Astrocyte (in vitro differentiated cells and primary cell): ENCODE measurements around the gene NCAPH2. TPM values are rescaled to one million over a fixed set of nuclear protein-coding genes. Genes with fewer than 3 reads are reported as not detected.

Experiments
- DNase-seq: peaks from one replicate; pipeline ENCODE4 v3.0.0-alpha.2; 2010; ENCODE audit warnings: low read depth
- FAIRE-seq: peaks from 2 replicates; lab custom pipeline; 2011; peaks lifted over from hg19 to GRCh38; lab: Jason Lieb, UNC
- H2AFZ ChIP-seq: 2 replicates; pipeline ENCODE4 v1.6.0; 2012; ENCODE audit warnings: low read depth, low read length, inconsistent platforms
- H3K27ac ChIP-seq: 2 replicates; pipeline ENCODE4 v1.5.1; 2011; ENCODE audit warnings: low read depth, low read length, inconsistent platforms
- H3K27me3 ChIP-seq: 2 replicates; pipeline ENCODE4 v1.6.0; 2011; ENCODE audit warnings: low read length, inconsistent platforms; ENCODE audit not compliant: insufficient read depth
- H3K36me3 ChIP-seq: 2 replicates; pipeline ENCODE4 v1.5.1; 2011; ENCODE audit warnings: low read length, inconsistent platforms; ENCODE audit not compliant: insufficient read depth
- H3K4me1 ChIP-seq: 2 replicates; pipeline ENCODE4 v1.5.1; 2011; ENCODE audit warnings: low read length, inconsistent platforms; ENCODE audit not compliant: insufficient read depth
- H3K4me2 ChIP-seq: 2 replicates; pipeline ENCODE4 v1.6.0; 2012; ENCODE audit warnings: low read length, inconsistent platforms
- H3K4me3 ChIP-seq: 2 replicates; pipeline ENCODE4 v1.5.1; 2011; ENCODE audit warnings: low read depth, mild to moderate bottlenecking, low read length, inconsistent platforms; ENCODE audit not compliant: insufficient read depth
- H3K79me2 ChIP-seq: 2 replicates; pipeline ENCODE4 v1.6.0; 2012; ENCODE audit warnings: mild to moderate bottlenecking, low read length, inconsistent platforms; ENCODE audit not compliant: insufficient read depth
- H3K9ac ChIP-seq: 2 replicates; pipeline ENCODE4 v1.6.0; 2012; ENCODE audit warnings: mild to moderate bottlenecking, low read length, inconsistent platforms
- H3K9me3 ChIP-seq: 2 replicates; pipeline ENCODE4 v1.5.1; 2012; ENCODE audit warnings: low read depth, mild to moderate bottlenecking, low read length, inconsistent platforms; ENCODE audit not compliant: insufficient read depth
- H4K20me1 ChIP-seq: 2 replicates; pipeline ENCODE4 v1.6.0; 2012; ENCODE audit warnings: low read length, inconsistent platforms; ENCODE audit not compliant: insufficient read depth
- H3K27ac Mint-ChIP-seq: one replicate; pipeline ENCODE4 v1.8.0; 2021; ENCODE audit warnings: mild to moderate bottlenecking, mixed read lengths; ENCODE audit not compliant: unreplicated experiment
- H3K27me3 Mint-ChIP-seq: one replicate; pipeline ENCODE4 v1.8.0; 2021; ENCODE audit warnings: low read depth, mixed read lengths; ENCODE audit not compliant: unreplicated experiment
- H3K36me3 Mint-ChIP-seq: one replicate; pipeline ENCODE4 v1.8.0; 2021; ENCODE audit warnings: low read depth, mixed read lengths; ENCODE audit not compliant: unreplicated experiment
- H3K4me1 Mint-ChIP-seq: one replicate; pipeline ENCODE4 v1.8.0; 2021; ENCODE audit warnings: low read depth, mixed read lengths; ENCODE audit not compliant: unreplicated experiment
- H3K4me3 Mint-ChIP-seq: one replicate; pipeline ENCODE4 v1.8.0; 2021; ENCODE audit warnings: mild to moderate bottlenecking, moderate library complexity, mixed read lengths; ENCODE audit not compliant: unreplicated experiment
- H3K9me3 Mint-ChIP-seq: one replicate; pipeline ENCODE4 v1.8.0; 2021; ENCODE audit warnings: mild to moderate bottlenecking, mixed read lengths; ENCODE audit not compliant: unreplicated experiment
- EZH2 ChIP-seq: IDR thresholded peaks from 2 replicates; pipeline ENCODE4 v1.6.1; 2012; ENCODE audit warnings: mild to moderate bottlenecking, low read length, inconsistent platforms; ENCODE audit not compliant: insufficient read depth
- total RNA-seq: library from RNA; stranded (reverse); gene quantifications from 2 replicates; pipeline ENCODE4 v1.2.1, GENCODE V29; 2021
- TF ChIP-seq, protein P1 (sequence below): IDR thresholded peaks from 2 replicates; pipeline ENCODE4 v1.5.1; 2011; ENCODE audit warnings: low read depth, mild to moderate bottlenecking, inconsistent platforms, low read length, moderate library complexity; ENCODE audit not compliant: insufficient read depth

The NCAPH2 gene
- total RNA-seq, 1 donor from 2014 or later, result 25.6 TPM

DNA sequence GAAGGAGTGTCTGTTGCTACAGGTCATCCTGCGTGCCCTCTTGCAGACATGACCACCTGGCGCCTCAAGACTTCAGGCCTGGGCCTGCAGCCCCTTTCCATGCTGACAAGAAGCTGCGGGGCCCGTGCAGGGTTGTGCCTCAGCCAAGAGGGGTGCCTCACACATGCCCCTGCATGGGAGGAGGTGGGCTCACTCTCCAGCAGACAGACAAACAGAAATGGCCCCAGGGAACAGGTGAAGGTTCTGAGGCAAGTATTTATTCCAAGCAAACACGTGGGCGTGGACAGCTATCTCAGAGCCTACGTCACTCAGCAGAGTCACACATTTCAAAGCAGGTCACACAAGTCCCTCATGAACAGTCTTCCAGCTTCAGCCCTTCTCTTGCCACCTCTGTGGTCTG lies 60.6 kb downstream of the NCAPH2 start:
- Histone ChIP-seq H3K9me3 (no peaks in the 10 kb centered on the region), H3K9ac (no peak overlapping the region), H3K79me2 (no peaks in the 10 kb centered on the region), H3K27me3 (peaks cover 8% of the 10 kb centered on the region), H3K36me3 (no peaks in the 10 kb centered on the region), H3K27ac (no peak overlapping the region), H2AFZ (no peak overlapping the region), H4K20me1 (no peaks in the 10 kb centered on the region), H3K4me1 (no peaks in the 10 kb centered on the region), H3K4me3 (no peak overlapping the region), H3K4me2 (no peak overlapping the region)
- Mint-ChIP-seq H3K4me3 (no peak overlapping the region), H3K9me3 (peaks cover 1% of the 10 kb centered on the region), H3K27ac (no peak overlapping the region), H3K4me1 (no peaks in the 10 kb centered on the region), H3K27me3 (peaks cover 15% of the 10 kb centered on the region), H3K36me3 (peaks cover 37% of the 10 kb centered on the region)
- FAIRE-seq (no peak), DNase-seq (no peak)
- TF ChIP-seq EZH2, result no peak
- TF ChIP-seq, protein P1, sequence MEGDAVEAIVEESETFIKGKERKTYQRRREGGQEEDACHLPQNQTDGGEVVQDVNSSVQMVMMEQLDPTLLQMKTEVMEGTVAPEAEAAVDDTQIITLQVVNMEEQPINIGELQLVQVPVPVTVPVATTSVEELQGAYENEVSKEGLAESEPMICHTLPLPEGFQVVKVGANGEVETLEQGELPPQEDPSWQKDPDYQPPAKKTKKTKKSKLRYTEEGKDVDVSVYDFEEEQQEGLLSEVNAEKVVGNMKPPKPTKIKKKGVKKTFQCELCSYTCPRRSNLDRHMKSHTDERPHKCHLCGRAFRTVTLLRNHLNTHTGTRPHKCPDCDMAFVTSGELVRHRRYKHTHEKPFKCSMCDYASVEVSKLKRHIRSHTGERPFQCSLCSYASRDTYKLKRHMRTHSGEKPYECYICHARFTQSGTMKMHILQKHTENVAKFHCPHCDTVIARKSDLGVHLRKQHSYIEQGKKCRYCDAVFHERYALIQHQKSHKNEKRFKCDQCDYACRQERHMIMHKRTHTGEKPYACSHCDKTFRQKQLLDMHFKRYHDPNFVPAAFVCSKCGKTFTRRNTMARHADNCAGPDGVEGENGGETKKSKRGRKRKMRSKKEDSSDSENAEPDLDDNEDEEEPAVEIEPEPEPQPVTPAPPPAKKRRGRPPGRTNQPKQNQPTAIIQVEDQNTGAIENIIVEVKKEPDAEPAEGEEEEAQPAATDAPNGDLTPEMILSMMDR, result no peak

DNA sequence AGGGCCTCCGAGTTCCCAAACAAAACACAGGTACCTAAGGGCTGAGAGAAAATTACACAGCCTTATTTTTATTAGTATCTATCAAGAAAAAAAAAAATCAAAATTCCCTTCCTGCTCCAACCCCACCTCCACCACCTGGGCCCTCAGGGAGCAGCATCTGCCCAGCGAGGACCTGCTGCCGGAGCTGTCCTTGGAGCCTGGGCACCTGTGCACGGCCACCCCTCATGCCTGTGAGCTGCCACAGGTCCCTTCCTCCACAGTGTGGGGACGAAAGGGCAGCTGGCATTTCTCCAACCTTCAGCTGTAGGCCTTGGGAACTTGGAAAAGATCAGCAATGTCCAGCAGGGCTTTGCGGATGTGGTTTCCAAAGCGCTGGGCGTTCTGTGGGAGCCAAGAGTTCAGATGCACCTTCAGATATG lies 61.0 kb downstream of the NCAPH2 start:
- H3K4me1 Mint-ChIP-seq, result no peaks in the 10 kb centered on the region
- no peaks in the 10 kb centered on the region for H3K79me2 ChIP-seq
- H3K27me3 Mint-ChIP-seq, result peaks cover 12% of the 10 kb centered on the region
- H3K4me1 ChIP-seq, result no peaks in the 10 kb centered on the region
- no peaks in the 10 kb centered on the region for H3K9me3 ChIP-seq
- no peak overlapping the region for H3K9ac ChIP-seq
- peaks cover 37% of the 10 kb centered on the region for H3K36me3 Mint-ChIP-seq
- FAIRE-seq (no peak), DNase-seq (no peak)
- H3K27me3 ChIP-seq, result peaks cover 8% of the 10 kb centered on the region
- H4K20me1 ChIP-seq, result no peaks in the 10 kb centered on the region
- H3K9me3 Mint-ChIP-seq, result peaks cover 1% of the 10 kb centered on the region
- H3K4me3 ChIP-seq, result no peak overlapping the region
- no peaks in the 10 kb centered on the region for H3K36me3 ChIP-seq
- no peak overlapping the region for H2AFZ ChIP-seq
- no peak overlapping the region for H3K27ac Mint-ChIP-seq
- H3K4me2 ChIP-seq, result no peak overlapping the region
- no peak overlapping the region for H3K4me3 Mint-ChIP-seq
- TF ChIP-seq EZH2, result no peak
- TF ChIP-seq, protein P1, result no peak
- H3K27ac ChIP-seq, result no peak overlapping the region

DNA sequence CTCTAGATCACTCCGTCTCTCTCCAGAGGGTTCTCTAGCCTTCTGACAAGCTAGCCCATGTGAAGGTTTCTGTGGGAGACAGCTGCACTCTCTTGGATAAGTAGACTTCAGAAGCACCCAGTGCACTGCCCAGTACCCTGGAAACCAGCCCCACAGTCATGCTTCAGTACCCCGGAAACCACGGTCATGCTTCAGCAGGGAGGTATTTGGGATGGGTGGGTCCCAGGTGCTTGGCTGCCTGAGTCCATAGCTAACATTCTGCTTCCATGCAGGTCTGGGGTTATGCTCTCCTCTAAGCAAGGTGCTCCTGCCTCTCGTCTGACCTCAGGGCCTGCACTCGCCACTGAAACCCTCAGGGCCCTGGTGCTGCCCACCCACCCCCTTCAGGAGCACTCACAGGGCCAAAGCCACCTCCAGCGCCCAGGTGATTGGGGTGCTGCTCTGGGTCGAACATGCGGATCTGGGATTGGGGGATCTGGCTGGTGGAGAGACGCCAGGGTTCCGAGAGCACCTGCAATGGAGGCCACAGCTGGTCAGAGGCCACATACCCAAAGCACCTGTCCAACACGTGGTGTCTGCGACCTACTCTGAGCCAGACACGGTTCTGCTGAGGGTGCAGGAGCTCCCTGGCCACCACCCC lies 62.0 kb downstream of the NCAPH2 start:
- Histone ChIP-seq H3K27me3 (peaks cover 6% of the 10 kb centered on the region), H3K4me3 (no peak overlapping the region), H3K36me3 (no peaks in the 10 kb centered on the region), H3K4me1 (no peaks in the 10 kb centered on the region), H3K79me2 (no peaks in the 10 kb centered on the region), H3K27ac (no peak overlapping the region), H3K9ac (no peak overlapping the region), H4K20me1 (no peaks in the 10 kb centered on the region), H3K9me3 (no peaks in the 10 kb centered on the region), H2AFZ (no peak overlapping the region), H3K4me2 (no peak overlapping the region)
- Mint-ChIP-seq H3K27me3 (peaks cover 4% of the 10 kb centered on the region), H3K4me3 (no peak overlapping the region), H3K9me3 (peaks cover 1% of the 10 kb centered on the region), H3K27ac (no peak overlapping the region), H3K36me3 (peaks cover 37% of the 10 kb centered on the region), H3K4me1 (no peaks in the 10 kb centered on the region)
- FAIRE-seq (no peak), DNase-seq (no peak)
- TF ChIP-seq EZH2, result no peak
- TF ChIP-seq, protein P1, result no peak
